Activated CD4-positive, alpha-beta T cell treated with anti-CD3 and anti-CD28 coated beads for 48 hours (primary cell): ENCODE results near the gene TFRC.
A peak's percentile ranks its signal among the peaks of the same experiment; 100 is the strongest.
"Not testable (repeated sequence)": the region's sequence is repeated elsewhere in the genome, so short reads cannot be mapped to it uniquely, and the experiment has no call there.

ENCODE experiments used
- DNase-seq: peaks from one replicate; pipeline ENCODE4 v3.0.0-alpha.2; 2020

TFRC gene

GRCh38 chr3:196081834-196082618 lies at the start of gene TFRC:
Gene TFRC, minus strand, starts transcription at chr3:196082090. Its CDS starts 4,991 bp downstream, at chr3:196077099.
- DNase-seq = peak; percentile 98

- no peak for DNase-seq
Measured at GRCh38 chr3:196128172-196128843, 46.4 kb upstream of the TFRC start.

DNA sequence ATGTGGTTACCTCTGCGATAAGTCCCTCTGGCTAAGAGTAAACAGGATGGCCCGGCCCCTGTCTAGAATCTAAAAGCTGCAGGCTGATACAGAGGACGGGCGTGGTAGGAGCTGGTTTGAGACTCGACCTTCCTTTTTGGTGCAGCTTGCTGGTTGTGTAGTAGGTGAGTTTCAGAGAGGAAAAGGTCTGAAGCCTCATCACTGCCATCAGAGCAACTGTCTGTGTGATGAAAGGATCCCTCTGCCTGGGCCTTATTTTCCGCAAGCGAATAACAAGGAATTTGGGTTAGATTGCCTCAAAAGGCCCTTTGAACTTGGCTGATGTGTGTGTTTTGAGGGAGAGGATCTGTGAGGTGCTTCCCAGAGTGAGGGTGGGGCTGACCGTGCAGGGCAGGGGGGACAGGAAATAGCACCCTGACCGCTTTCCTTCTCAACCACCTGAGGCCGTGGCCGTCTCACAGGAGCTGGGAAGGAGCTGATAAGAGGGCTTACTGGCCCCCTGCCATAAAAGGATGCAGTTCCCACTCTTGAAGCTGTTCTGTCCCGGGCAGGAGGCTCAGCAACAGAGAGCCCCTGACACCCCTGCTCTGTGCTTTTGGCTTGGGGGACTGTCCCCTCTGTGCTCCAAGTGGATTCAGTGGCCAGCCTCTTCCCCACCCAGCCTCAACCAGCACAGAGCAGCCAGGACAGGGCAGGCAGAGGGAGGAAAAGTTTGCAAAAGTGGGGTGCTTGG lies 45.6 kb upstream of the TFRC start:
- DNase-seq = peak; percentile 11

DNA sequence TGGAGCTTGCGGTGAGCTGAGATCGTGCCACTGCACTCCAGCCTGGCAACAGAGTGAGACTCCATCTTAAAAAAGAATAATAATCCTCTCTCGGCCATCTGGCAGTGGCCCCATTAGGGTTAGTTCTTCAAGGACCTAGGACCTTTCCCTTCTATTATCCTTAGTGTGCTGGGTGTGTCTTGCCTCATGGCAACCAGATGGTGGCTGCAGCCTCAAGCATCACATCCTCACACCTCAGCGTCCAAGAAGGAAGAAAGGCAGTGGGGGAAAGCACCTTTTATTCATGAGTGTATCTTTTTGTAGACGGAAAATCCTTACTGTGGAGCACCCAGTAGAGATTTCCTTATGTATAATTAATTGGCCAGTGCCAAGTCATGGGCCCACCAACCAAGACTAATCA lies 42.7 kb upstream of the TFRC start:
- no peak for DNase-seq

GRCh38 chr3:196122688-196123046 lies 40.8 kb upstream of the TFRC start:
- no peak for DNase-seq

DNA sequence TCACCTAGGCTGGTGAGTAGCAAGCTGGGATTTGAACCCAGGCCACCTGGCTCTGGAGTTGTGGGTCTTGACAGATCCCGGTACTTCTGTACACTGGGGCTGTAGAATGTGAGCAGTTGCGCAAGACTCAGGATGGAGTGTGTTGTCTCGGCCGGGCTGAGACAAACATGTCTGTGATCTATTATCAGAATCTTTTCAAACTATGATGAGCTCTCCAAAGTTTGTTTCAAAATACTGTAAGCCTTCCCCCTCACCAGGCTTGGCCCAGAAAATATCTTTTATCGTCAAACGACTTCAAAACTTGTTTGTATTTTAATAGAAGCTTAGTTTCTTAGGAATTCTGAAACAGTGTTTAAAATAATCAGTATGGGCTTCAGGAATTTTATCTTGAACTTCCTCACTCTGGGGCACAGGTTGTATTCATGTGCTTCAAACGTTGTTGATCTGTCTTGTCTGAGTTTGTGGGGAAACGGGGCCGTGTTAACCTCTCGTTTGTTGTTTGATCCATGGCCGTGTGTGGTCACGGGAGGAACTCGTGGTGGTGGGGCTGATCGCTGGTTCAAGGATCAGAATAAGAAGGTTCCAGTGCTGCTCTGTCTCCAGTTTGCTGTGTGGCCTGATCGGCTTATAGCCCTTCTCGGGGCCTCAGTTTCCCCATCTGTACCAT lies 40.3 kb upstream of the TFRC start:
- DNase-seq = no peak

- DNase-seq = no peak
Measured at GRCh38 chr3:196121066-196121465, 39.2 kb upstream of the TFRC start.

GRCh38 chr3:196120291-196120951 lies 38.5 kb upstream of the TFRC start:
- no peak for DNase-seq

- DNase-seq = no peak
Measured at GRCh38 chr3:196117809-196118208, 35.9 kb upstream of the TFRC start.

GRCh38 chr3:196115678-196116083 lies 33.8 kb upstream of the TFRC start:
- no peak for DNase-seq

- DNase-seq = peak; percentile 23
Measured at GRCh38 chr3:196111939-196112386, 30.1 kb upstream of the TFRC start.

DNA sequence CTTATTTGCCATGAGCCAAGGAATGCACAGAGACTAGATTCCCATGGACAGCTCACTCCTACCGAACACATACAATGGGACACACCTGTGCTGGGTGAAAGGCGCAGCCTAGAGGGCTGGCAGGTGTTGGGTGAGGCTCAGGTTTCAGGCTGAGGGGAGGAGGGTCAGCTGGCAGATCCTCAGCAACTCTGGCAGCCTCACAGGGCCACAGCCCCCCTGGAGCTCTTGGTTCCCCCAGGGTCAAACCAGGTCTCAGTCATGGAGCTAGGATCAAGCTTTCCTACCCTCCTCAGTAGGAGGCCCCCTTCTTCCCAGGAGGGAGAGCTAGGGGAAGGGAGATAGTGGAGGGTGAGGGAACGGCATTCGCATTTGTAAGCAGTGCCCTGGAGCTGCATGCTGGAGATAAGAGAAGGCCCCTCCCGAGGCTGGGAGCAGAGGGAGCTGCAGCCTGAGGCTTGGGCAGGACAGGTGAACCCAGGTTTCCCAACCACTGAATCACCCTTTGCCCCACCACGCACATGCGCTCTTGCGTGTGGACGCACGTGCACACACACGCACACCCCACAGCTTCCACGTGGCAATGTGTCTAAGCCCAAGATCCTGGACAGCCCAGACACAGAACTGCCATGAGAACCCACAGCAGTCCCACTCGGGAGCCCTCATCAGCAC lies 26.3 kb upstream of the TFRC start:
- DNase-seq = no peak

DNA sequence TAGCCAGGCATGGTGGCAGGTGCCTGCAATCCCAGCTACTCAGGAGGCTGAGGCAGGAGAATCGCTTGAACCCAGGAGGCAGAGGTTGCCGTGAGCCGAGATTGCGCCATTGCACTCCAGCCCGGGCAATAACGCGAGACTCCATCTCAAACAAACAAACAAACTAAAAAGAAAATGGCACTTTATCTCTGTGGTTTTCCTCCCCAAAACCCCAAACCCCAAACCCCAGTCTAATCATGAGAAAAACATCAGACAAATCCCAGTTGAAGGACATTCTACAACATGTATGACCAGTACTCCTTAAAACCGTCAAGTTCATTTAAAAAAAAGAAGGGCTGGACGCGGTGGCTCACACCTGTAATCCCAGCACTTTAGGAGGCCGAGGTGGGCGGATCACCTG lies 22.8 kb upstream of the TFRC start:
- not testable (repeated sequence) for DNase-seq

DNA sequence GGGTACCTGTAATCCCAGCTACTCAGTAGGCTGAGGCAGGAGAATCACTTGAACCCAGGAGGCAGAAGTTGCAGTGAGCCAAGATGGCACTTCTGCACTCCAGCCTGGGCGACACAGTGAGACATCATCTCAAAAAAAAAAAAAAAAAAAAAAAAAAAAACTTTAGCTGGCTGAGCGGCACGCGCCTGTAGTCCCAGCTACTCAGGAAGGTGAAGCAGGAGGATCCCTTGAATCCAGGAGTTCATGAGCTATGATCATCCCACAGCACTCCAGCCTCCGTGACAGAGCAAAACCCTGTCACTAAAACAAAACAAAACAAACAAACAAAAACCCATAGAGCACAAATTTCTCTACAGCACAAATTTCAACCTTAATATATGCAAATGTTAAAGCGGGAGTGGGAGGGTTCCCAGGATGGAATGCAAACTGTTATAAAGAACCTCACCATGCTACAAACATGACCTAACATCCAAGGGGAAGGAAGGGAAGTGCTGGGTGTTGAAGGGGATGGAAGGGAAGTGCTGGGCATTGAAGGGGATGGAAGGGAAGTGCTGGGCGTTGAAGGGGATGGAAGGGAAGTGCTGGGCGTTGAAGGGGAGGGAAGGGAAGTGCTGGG lies 16.6 kb upstream of the TFRC start:
- not testable (repeated sequence) for DNase-seq

DNA sequence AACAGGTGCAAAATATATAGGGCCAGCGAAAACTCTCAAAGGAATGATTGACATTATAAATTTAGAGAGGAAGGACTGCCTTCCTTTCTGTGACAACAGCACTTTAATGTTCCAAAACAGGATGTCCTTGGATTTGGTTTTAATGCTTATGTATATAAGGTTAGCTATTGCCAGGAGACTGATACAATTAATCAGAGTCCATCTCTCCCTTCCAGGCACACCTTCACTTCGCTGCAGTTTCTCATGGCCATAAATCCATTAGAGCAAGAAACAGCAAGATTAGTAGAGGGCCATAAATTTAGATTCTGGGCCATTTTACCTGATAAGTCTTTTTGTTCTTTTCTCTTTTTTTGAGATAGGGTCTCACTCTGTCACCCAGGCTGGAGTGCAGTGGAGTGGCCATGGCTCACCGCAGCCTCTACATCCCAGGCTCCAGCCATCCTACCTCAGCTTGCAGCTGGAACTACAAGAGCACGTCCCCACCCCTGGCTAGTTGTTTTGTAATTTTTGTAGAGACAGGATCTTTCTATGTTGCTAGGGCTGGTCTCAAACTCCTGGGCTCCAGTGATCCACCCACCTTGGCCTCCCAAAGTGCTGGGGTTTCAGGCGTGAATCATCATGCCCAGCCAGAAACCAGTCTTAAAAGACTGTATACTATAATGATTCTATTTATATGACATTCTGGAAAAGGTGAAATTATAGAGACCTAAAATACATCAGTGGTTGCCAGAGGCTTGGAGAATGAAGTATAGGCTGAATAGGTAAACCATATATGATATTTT lies 15.7 kb upstream of the TFRC start:
- DNase-seq = peak; percentile 43

DNA sequence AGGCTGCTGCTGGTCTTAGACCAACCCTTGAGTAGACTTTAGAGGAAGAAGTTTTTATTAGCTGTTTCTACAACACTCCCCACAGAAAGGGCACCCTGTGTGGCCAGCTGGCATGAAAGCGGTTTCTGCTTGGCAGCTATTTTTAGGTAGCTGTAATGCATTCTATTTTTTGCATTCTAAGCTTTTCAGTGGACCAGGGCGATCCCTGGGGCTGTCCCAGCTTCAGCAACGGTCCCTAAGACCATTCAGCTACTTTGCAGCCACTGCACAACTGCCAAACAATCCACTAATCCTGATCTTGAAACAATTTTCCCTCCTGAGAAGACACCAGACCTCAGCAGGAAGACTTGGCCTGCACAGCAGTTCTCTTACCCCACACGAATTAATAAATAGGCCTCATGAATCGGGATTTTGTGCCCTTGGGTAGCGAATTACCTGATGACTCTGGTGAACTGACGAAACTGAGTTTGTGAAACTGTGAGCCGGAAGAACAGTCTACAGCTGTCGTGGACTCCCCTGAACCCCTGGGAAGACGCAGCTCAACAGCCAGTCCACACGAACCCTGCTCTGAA lies 14.6 kb upstream of the TFRC start:
- no peak for DNase-seq

GRCh38 chr3:196093317-196094111 lies 11.6 kb upstream of the TFRC start:
- no peak for DNase-seq

- no peak for DNase-seq
Measured at GRCh38 chr3:196087906-196088305, 6.0 kb upstream of the TFRC start.

DNA sequence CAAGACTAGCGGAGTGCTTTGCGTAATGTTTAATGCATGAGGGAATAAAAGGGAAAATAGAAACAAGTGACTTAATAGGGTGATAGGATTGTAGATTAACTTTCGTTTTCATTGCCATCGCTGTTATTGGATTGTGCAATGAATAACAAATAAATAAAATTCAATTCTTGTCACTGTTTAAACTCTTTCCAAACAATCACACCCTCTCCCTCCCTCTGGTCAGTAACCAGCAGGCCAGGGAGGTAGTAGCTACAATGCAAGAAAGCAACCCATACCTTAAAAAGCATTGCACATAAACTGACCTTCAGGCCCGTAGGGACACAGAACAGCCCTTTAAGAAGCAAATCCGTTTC lies 705 bp upstream of the TFRC start:
- no peak for DNase-seq
